Activated CD8-positive, alpha-beta T cell treated with anti-CD3 and anti-CD28 coated beads for 36 hours (primary cell): ENCODE results near the gene DNAJB2. TPM values are rescaled to one million over a fixed set of nuclear protein-coding genes. Genes with fewer than 3 reads are reported as not detected.

Experiments used
- ATAC-seq: fragments of 200-7000 bp; cut with Tn5 transposase; one replicate; pipeline ENCODE4 v1.10.0; 2021; ENCODE audit warnings: mild to moderate bottlenecking, moderate library complexity
- CTCF ChIA-PET: fragments of 350-600 bp; sonication (Branson Sonifier 250); formaldehyde crosslinking; loops from one replicate; lab custom pipeline; 2021; ENCODE audit warnings: antibody characterized with exemption; lab: Charles Lee
- POLR2A ChIA-PET: fragments of 350-600 bp; sonication (Branson Sonifier 250); formaldehyde crosslinking; loops from one replicate; lab custom pipeline; 2021; ENCODE audit warnings: antibody characterized with exemption; lab: Charles Lee
- DNase-seq: peaks from one replicate; pipeline ENCODE4 v3.0.0-alpha.2; 2020
- H3K27ac Mint-ChIP-seq: one replicate; pipeline ENCODE4 v1.8.0; 2021; ENCODE audit warnings: mild to moderate bottlenecking, mixed read lengths
- H3K27me3 Mint-ChIP-seq: one replicate; pipeline ENCODE4 v1.8.0; 2021; ENCODE audit warnings: mixed read lengths
- H3K36me3 Mint-ChIP-seq: one replicate; pipeline ENCODE4 v1.8.0; 2021; ENCODE audit warnings: low read depth, mixed read lengths
- H3K4me1 Mint-ChIP-seq: one replicate; pipeline ENCODE4 v1.8.0; 2021; ENCODE audit warnings: low read depth, mixed read lengths
- H3K4me3 Mint-ChIP-seq: one replicate; pipeline ENCODE4 v1.8.0; 2021; ENCODE audit warnings: mild to moderate bottlenecking, moderate library complexity, mixed read lengths
- H3K9me3 Mint-ChIP-seq: one replicate; pipeline ENCODE4 v1.8.0; 2021; ENCODE audit warnings: mixed read lengths
- CTCF ChIP-seq: fragments of 200-600 bp; IDR thresholded peaks from one replicate; pipeline ENCODE4 v1.8.0; 2022; ENCODE audit warnings: antibody characterized with exemption, mild to moderate bottlenecking
- intact Hi-C: fragments of 100-400 bp; cut with micrococcal nuclease; formaldehyde crosslinking; loops from one replicate; pipeline ENCODE4 v1.10.0; 2022
- total RNA-seq, 2 experiments: library from RNA; stranded (reverse); gene quantifications; one replicate each; pipeline ENCODE4 v1.2.3, GENCODE V29; 2021

The DNAJB2 gene
- total RNA-seq, 2 experiments from 2014 or later = 61.8 to 63.3 TPM

DNA sequence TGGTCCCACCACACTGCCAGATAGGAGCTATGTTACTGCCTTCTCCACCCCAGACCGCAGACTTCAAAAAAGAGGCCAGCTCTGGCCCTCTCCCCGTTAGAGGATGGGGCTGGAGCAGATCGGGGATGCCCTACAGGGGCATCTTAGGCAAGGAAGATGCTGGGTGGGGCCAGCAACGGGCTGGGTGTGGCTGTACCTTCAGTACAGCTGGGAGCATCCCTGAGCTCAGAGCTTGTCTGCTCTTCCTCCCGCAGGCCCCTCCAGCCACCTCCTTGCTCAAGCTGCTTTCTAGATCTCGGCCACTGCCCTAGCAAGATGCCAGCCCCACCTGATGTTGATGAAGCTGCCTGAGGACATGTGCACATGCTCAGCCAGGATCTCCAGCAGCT is 20.2 kb downstream of the DNAJB2 start:
- DNase-seq (no peak), ATAC-seq (no peak)
- Mint-ChIP-seq H3K9me3 (no peaks in the 10 kb centered on the region), H3K4me1 (peaks cover 27% of the 10 kb centered on the region), H3K36me3 (no peaks in the 10 kb centered on the region), H3K27ac (peak overlapping the region; percentile 17), H3K4me3 (peak overlapping the region; percentile 64), H3K27me3 (peaks cover 11% of the 10 kb centered on the region)
- ChIA-PET CTCF (interaction anchor here (0.7 to 13.0 kb wide), 32 partner anchors 9 to 270 kb away, joined by 3 to 336 read pairs (median 4); partner anchors contain the start of genes ABCB6, CNPPD1, DNAJB2 and GLB1L), POLR2A (interaction anchor here (1.0 to 1.5 kb wide), 5 partner anchors 11 to 140 kb away, joined by 3 to 4 read pairs (median 3); no protein-coding TSS in a partner anchor)
- intact Hi-C loops = loop anchor here (5.0 kb wide), 2 partner anchors 52 to 72 kb away; partner anchors contain the start of genes ANKZF1, ATG9A, GLB1L and STK16
- TF ChIP-seq CTCF = no peak

GRCh38 chr2:219300022-219300421 is 20.9 kb downstream of the DNAJB2 start:
- POLR2A ChIA-PET = interaction anchor here (1.0 to 1.5 kb wide), 5 partner anchors 10 to 99 kb away, joined by 3 to 4 read pairs (median 3); no protein-coding TSS in a partner anchor
- no peaks in the 10 kb centered on the region for H3K36me3 Mint-ChIP-seq
- DNase-seq (no peak), ATAC-seq (no peak)
- no peak overlapping the region for H3K27ac Mint-ChIP-seq
- intact Hi-C loops = loop anchor here (5.0 to 10.0 kb wide), 2 partner anchors 138 to 245 kb away; partner anchors contain the start of gene NHEJ1
- TF ChIP-seq CTCF = no peak
- no peaks in the 10 kb centered on the region for H3K9me3 Mint-ChIP-seq
- peaks cover 11% of the 10 kb centered on the region for H3K27me3 Mint-ChIP-seq
- peaks cover 25% of the 10 kb centered on the region for H3K4me1 Mint-ChIP-seq
- CTCF ChIA-PET = interaction anchor here (0.7 to 13.0 kb wide), 19 partner anchors 9 to 242 kb away, joined by 3 to 336 read pairs (median 8); partner anchors contain the start of genes CNPPD1, DNAJB2, GLB1L and NHEJ1
- no peak overlapping the region for H3K4me3 Mint-ChIP-seq

DNA sequence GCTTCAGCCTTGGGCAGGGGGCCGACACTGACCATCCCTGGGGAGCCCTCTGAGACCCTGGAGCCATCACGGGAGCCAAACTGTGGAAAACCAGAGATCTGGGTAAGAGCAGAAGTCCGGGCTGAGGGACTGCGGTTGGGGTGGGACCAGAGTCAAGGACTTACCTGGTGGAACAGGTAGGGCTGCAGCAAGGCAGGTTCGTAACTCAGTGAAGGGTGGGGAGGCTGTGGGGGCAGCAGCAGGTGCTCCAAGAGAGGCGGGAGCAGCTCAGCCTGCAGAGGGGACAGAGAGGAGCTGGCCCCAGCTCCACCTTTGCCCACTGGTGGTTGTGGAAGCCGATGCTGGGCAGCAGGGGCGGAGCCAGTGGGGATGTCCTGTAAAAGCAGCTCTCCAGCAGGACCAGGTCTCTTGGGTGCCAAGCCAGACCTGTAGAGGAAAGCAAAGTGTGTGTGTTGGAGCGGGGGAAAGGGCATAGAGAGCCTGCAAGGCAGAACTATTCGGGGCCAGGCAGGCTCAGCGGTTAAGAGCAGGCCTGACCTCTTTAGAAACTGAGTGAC is 23.3 kb downstream of the DNAJB2 start:
- ChIA-PET CTCF (interaction anchor here (1.1 to 13.0 kb wide), 3 partner anchors 7 to 132 kb away, joined by 3 to 336 read pairs (median 30); partner anchors contain the start of gene DNAJB2), POLR2A (no interaction called here)
- intact Hi-C loops = loop anchor here (5.0 to 10.0 kb wide), 2 partner anchors 140 to 248 kb away; partner anchors contain the start of gene NHEJ1
- no peaks in the 10 kb centered on the region for H3K36me3 Mint-ChIP-seq
- peaks cover 22% of the 10 kb centered on the region for H3K27me3 Mint-ChIP-seq
- no peaks in the 10 kb centered on the region for H3K9me3 Mint-ChIP-seq
- H3K4me3 Mint-ChIP-seq = no peak overlapping the region
- H3K27ac Mint-ChIP-seq = no peak overlapping the region
- H3K4me1 Mint-ChIP-seq = peaks cover 10% of the 10 kb centered on the region
- ATAC-seq = no peak
- no peak for DNase-seq
- no peak for TF ChIP-seq CTCF

GRCh38 chr2:219304223-219304622 is 25.1 kb downstream of the DNAJB2 start:
- Mint-ChIP-seq H3K27ac (no peak overlapping the region), H3K4me1 (peaks cover 6% of the 10 kb centered on the region), H3K27me3 (peaks cover 32% of the 10 kb centered on the region), H3K9me3 (no peaks in the 10 kb centered on the region), H3K4me3 (no peak overlapping the region), H3K36me3 (no peaks in the 10 kb centered on the region)
- intact Hi-C loops = loop anchor here (5.0 to 10.0 kb wide), 2 partner anchors 142 to 249 kb away; partner anchors contain the start of gene NHEJ1
- ChIA-PET CTCF (interaction anchor here (1.0 to 4.9 kb wide), 2 partner anchors 9 to 275 kb away, joined by 3 to 30 read pairs; no protein-coding TSS in a partner anchor), POLR2A (no interaction called here)
- ATAC-seq = no peak
- DNase-seq = no peak
- TF ChIP-seq CTCF = no peak

DNA sequence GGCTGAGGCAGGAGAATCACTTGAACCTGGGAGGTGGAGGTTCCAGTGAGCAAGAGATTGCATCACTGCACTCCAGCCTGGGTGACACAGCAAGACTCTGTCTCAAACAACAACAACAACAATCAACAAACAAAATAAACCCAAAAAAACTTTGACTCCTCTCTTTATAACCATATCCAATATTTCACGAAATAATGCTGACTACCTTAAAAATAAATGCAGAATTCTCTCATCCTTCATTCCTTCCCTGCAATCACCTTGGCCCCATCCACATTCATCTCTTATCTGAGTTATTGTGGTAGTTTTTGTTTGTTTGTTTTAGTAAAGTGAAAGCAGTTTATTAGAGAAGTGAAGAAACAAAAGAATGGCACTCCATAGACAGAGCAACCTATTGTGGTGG is 26.9 kb downstream of the DNAJB2 start:
- intact Hi-C loops = loop anchor here (10.0 kb wide), 1 partner anchor 251 kb away; no protein-coding TSS in a partner anchor
- H3K27ac Mint-ChIP-seq = no peak overlapping the region
- ChIA-PET CTCF (interaction anchor here (4.9 kb wide), 1 partner anchor 11 kb away, joined by 30 read pairs; no protein-coding TSS in a partner anchor), POLR2A (no interaction called here)
- TF ChIP-seq CTCF = no peak
- H3K27me3 Mint-ChIP-seq = peaks cover 41% of the 10 kb centered on the region
- no peaks in the 10 kb centered on the region for H3K9me3 Mint-ChIP-seq
- H3K4me3 Mint-ChIP-seq = no peak overlapping the region
- ATAC-seq (no peak), DNase-seq (no peak)
- no peaks in the 10 kb centered on the region for H3K36me3 Mint-ChIP-seq
- peaks cover 6% of the 10 kb centered on the region for H3K4me1 Mint-ChIP-seq
